PC-9 (cell line): ENCODE results near the gene DYSF. TPM values are rescaled to one million over a fixed set of nuclear protein-coding genes. Genes with fewer than 3 reads are reported as not detected.

Experiments used
- BruUV-seq: library from RNA; stranded (reverse); fragments of 400-500 nt; replicated peaks from 2 replicates; lab custom pipeline; 2021; lab: Mats Ljungman, UMichigan
- CTCF ChIA-PET: fragments of 300-600 bp; sonication (Branson Sonifier 250); formaldehyde crosslinking; loops from one replicate; lab custom pipeline; 2022; ENCODE audit warnings: antibody characterized with exemption; lab: Charles Lee
- POLR2A ChIA-PET: fragments of 300-600 bp; sonication (Branson Sonifier 250); formaldehyde crosslinking; loops from one replicate; lab custom pipeline; 2022; ENCODE audit warnings: antibody characterized with exemption; ENCODE audit not compliant: unreplicated experiment; lab: Charles Lee
- DNase-seq, 2 experiments: peaks; one replicate each; pipeline versions ENCODE4 v3.0.0 to v3.0.0-alpha.2; 2015 to 2022; ENCODE audit warnings: mixed read lengths in 1 of 2
- H2AFZ ChIP-seq: fragments of 200-600 bp; sonication (generic); 2 replicates; pipeline ENCODE4 v1.8.1; 2017; ENCODE audit warnings: antibody characterized with exemption
- H3F3A ChIP-seq: fragments of 200-600 bp; sonication (generic); 2 replicates; pipeline ENCODE4 v1.8.1; 2017; ENCODE audit warnings: antibody characterized with exemption, mild to moderate bottlenecking, low read depth; ENCODE audit not compliant: insufficient read depth
- H3K27ac ChIP-seq: fragments of 200-600 bp; sonication (generic); 2 replicates; pipeline ENCODE4 v1.6.1; 2016; ENCODE audit warnings: mixed run types
- H3K27me3 ChIP-seq: fragments of 200-600 bp; sonication (generic); 2 replicates; pipeline ENCODE4 v1.6.1; 2016; ENCODE audit warnings: low read depth, mixed run types; ENCODE audit not compliant: insufficient read depth
- H3K36me3 ChIP-seq: fragments of 200-600 bp; sonication (generic); 2 replicates; pipeline ENCODE4 v1.6.1; 2016; ENCODE audit warnings: low read depth, mixed run types
- H3K4me1 ChIP-seq: fragments of 200-600 bp; sonication (generic); replicated peaks from 2 replicates; pipeline ENCODE4 v1.6.1; 2016; ENCODE audit warnings: mixed run types; ENCODE audit not compliant: insufficient read depth
- H3K4me2 ChIP-seq: fragments of 200-600 bp; sonication (generic); 2 replicates; pipeline ENCODE4 v1.6.1; 2017; ENCODE audit warnings: mixed run types
- H3K4me3 ChIP-seq: fragments of 200-600 bp; sonication (generic); 2 replicates; pipeline ENCODE4 v1.6.1; 2016; ENCODE audit warnings: mixed run types
- H3K79me2 ChIP-seq: fragments of 200-600 bp; sonication (generic); 2 replicates; pipeline ENCODE4 v1.6.1; 2017; ENCODE audit warnings: low read depth, mixed run types
- H3K9me2 ChIP-seq: fragments of 200-600 bp; sonication (generic); 2 replicates; pipeline ENCODE4 v1.8.1; 2017; ENCODE audit warnings: mild to moderate bottlenecking; ENCODE audit not compliant: insufficient read depth
- H3K9me3 ChIP-seq: fragments of 200-600 bp; sonication (generic); 2 replicates; pipeline ENCODE4 v1.8.1; 2016; ENCODE audit warnings: low read depth; ENCODE audit not compliant: insufficient read depth
- H4K20me1 ChIP-seq: fragments of 200-600 bp; sonication (generic); 2 replicates; pipeline ENCODE4 v1.8.1; 2017; ENCODE audit not compliant: insufficient read depth
- EZH2 ChIP-seq: fragments of 200-600 bp; sonication (generic); IDR thresholded peaks from 2 replicates; pipeline ENCODE4 v1.8.0; 2017; ENCODE audit warnings: antibody characterized with exemption, low read depth
- intact Hi-C: fragments of 100-400 bp; cut with micrococcal nuclease; formaldehyde crosslinking; loops from one replicate; pipeline ENCODE4 v1.10.0; 2022; ENCODE audit not compliant: unreplicated experiment
- total RNA-seq: library from RNA; stranded (reverse); gene quantifications from 2 replicates; pipeline ENCODE4 v1.2.3, GENCODE V29; 2021
- TF ChIP-seq, protein P1 (sequence below): fragments of 200-600 bp; sonication (generic); conservative IDR thresholded peaks from 2 replicates; pipeline ENCODE4 v1.6.1; 2017; ENCODE audit warnings: mixed run types, antibody characterized with exemption, mild to moderate bottlenecking, moderate library complexity

DYSF gene
- total RNA-seq, 1 experiment from 2014 or later: 12.2 TPM

DNA sequence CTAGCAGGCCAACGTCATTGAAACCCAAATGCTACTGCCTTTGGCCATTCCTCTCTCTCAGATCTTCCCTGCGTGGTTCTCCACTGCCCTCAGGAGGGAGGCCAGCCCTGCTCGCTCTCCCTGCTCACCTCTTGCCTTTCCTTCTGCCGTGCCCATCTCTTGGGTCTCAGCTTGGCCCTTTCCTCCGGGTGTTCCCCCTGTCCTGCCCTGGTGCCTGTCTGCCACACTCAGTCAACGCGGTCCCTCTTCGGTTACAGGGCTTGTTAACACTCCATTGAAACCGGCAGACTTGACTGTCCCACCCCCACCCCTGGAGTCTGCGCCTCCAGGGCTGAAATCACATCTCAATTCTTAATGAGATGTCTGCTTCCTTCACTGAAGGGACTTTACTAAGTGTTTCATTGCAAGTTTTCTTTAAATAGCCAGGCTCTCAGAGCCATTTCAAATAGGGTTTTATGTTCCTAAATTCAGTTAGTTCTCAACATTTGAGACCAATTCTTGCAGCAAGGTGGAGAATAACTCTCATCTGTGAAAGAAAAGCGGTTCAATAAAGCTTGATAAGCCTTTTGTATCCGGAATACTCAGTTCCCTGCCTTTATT is 237.6 kb downstream of the DYSF start:
- DNase-seq: no peak
- Histone ChIP-seq H3K27ac (no peak overlapping the region), H2AFZ (no peak overlapping the region), H3K27me3 (no peaks in the 10 kb centered on the region), H3K9me3 (no peaks in the 10 kb centered on the region), H3F3A (no peaks in the 10 kb centered on the region), H4K20me1 (no peaks in the 10 kb centered on the region), H3K9me2 (no peaks in the 10 kb centered on the region), H3K4me2 (no peak overlapping the region), H3K4me3 (no peak overlapping the region), H3K79me2 (no peaks in the 10 kb centered on the region), H3K36me3 (peaks cover 4% of the 10 kb centered on the region; the same call in 1 of the 2 replicates), H3K4me1 (no peaks in the 10 kb centered on the region)
- ChIA-PET CTCF (no interaction called here), POLR2A (no interaction called here)
- BruUV-seq: no TSS peak
- TF ChIP-seq, protein P1, sequence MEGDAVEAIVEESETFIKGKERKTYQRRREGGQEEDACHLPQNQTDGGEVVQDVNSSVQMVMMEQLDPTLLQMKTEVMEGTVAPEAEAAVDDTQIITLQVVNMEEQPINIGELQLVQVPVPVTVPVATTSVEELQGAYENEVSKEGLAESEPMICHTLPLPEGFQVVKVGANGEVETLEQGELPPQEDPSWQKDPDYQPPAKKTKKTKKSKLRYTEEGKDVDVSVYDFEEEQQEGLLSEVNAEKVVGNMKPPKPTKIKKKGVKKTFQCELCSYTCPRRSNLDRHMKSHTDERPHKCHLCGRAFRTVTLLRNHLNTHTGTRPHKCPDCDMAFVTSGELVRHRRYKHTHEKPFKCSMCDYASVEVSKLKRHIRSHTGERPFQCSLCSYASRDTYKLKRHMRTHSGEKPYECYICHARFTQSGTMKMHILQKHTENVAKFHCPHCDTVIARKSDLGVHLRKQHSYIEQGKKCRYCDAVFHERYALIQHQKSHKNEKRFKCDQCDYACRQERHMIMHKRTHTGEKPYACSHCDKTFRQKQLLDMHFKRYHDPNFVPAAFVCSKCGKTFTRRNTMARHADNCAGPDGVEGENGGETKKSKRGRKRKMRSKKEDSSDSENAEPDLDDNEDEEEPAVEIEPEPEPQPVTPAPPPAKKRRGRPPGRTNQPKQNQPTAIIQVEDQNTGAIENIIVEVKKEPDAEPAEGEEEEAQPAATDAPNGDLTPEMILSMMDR: no peak
- intact Hi-C loops: loop anchor here (10.0 kb wide), 1 partner anchor 104 kb away; no protein-coding TSS in a partner anchor

DNA sequence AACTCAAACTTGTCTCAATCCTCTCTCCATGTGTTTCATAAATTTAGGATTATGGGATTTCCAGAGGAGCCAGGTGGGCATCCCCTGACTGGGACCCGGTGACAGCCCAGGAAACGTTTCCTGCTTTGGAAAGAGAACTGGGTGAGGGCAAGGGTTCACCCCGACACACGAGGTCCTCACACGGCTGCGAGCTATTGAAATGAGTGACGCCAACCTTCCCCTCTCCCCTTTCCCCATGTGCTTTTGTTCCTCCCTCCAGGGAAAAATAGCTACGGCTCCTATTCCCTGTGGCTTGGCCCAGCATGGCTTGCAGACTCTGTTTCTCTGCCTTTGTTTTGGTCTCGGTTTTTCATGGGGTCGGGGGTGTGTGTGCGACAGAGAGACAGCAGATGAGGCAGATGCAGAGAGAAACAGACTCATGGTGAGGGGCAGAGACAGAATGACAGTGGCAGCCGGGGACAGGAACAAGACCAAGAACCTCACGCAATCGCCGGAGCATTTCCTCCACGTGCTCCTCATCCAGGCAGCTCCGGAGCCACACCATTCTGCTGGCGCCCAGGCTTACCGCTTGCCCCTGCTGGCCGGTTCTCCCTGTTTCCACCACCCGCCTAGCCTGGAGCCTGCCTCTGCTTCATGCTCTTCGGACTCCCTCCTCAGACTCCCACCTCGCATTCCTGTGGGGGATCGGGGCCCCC is 238.5 kb downstream of the DYSF start:
- no peak for DNase-seq
- intact Hi-C loops: loop anchor here (10.0 kb wide), 1 partner anchor 103 kb away; no protein-coding TSS in a partner anchor
- ChIA-PET CTCF (no interaction called here), POLR2A (no interaction called here)
- no peak overlapping the region for H2AFZ ChIP-seq
- H3K4me2 ChIP-seq: no peak overlapping the region
- no peaks in the 10 kb centered on the region for H3K9me2 ChIP-seq
- H3F3A ChIP-seq: no peaks in the 10 kb centered on the region
- no peak overlapping the region for H3K27ac ChIP-seq
- 0 out of 2 replicates have a peak, but pooled peaks cover 1% of the 10 kb centered on the region for H3K4me1 ChIP-seq
- H3K4me3 ChIP-seq: no peak overlapping the region
- no peaks in the 10 kb centered on the region for H3K27me3 ChIP-seq
- no peaks in the 10 kb centered on the region for H3K79me2 ChIP-seq
- no peaks in the 10 kb centered on the region for H4K20me1 ChIP-seq
- H3K36me3 ChIP-seq: peaks cover 4% of the 10 kb centered on the region; the same call in 1 of the 2 replicates
- no TSS peak for BruUV-seq
- no peaks in the 10 kb centered on the region for H3K9me3 ChIP-seq
- TF ChIP-seq EZH2: no peak
- TF ChIP-seq, protein P1: no peak

DNA sequence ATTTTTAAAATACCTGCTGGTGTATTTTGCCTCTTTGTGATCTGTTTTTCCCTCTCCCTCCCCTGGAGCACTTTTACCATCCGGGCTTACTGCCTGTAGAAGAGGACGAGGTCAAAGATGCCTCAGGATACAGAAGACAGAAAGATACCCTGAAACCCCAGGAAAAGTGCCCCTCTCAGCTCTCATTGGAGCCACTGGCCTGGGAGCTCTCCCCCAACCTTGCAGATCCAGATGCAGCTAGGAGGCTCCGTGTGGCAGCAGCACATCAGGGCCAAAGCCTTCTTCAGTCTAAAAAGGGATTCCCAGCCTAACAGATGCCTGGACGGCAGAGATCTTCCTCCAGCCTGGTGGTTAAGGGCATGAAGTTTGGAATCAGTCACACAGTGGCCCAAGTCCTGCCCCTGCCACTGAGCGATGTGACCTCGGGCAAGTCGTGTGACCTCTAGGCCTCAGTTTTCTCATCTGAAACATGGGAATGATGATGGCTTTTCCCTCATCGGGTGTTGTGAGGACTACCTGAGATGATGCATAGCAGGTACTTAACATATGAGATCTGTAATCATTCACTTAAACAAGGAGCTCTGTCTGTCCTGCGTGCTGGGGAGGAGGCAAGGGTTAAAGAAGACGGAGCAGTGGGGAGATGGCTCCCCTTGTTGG is 239.4 kb downstream of the DYSF start:
- no peak for TF ChIP-seq EZH2
- TF ChIP-seq, protein P1: no peak
- Histone ChIP-seq H4K20me1 (no peaks in the 10 kb centered on the region), H3K4me3 (no peak overlapping the region), H3K36me3 (peaks cover 4% of the 10 kb centered on the region; the same call in 1 of the 2 replicates), H3K4me1 (0 out of 2 replicates have a peak, but pooled peaks cover 10% of the 10 kb centered on the region), H3K4me2 (no peak overlapping the region), H3K27me3 (no peaks in the 10 kb centered on the region), H3F3A (no peaks in the 10 kb centered on the region), H3K79me2 (no peaks in the 10 kb centered on the region), H2AFZ (no peak overlapping the region), H3K9me2 (no peaks in the 10 kb centered on the region), H3K27ac (no peak overlapping the region), H3K9me3 (no peaks in the 10 kb centered on the region)
- CTCF ChIA-PET: no interaction called here
- BruUV-seq: no TSS peak
- DNase-seq: no peak
- intact Hi-C loops: loop anchor here (10.0 kb wide), 1 partner anchor 102 kb away; no protein-coding TSS in a partner anchor
- POLR2A ChIA-PET: no interaction called here
